ENCODE data around the gene TTC7B. TPM values are rescaled to one million over a fixed set of nuclear protein-coding genes. Genes with fewer than 3 reads are reported as not detected.

Gene TTC7B
- total and polyA plus RNA-seq, 2 donors (not counting 3 experiments of a cell fraction or from before 2014, with no cell fraction given), result 46.8 to 76.5 TPM

DNA sequence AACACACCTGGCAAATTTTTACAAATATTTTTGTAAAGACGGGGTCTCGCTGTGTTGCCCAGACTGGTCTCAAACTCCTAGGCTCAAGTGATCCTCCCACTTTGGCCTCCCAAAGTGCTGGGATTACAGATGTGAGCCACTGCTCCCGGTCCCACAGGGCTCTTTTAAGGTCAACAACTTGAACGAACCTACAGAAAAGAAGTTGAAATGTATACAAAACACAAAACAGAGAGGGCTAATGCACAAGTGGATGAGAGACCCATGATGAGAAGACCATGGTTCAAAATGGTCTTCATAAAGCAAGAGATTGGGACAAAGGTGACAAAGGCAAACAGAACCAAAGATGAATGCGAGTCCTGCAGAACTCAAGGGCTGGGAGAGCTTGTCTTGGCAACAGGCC is 328.0 kb downstream of the TTC7B start:
- ChIA-PET CTCF (no interaction called here), POLR2A (no interaction called here)
- H3K9ac ChIP-seq (replicated peaks; ENCODE audit: extremely low read depth, insufficient read depth, low read length), result no peak overlapping the region
- TF ChIP-seq, protein P1, sequence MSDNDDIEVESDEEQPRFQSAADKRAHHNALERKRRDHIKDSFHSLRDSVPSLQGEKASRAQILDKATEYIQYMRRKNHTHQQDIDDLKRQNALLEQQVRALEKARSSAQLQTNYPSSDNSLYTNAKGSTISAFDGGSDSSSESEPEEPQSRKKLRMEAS (IDR thresholded peaks at IDR 0.05; ENCODE audit: insufficient read depth, insufficient read length), result no peak
- TF ChIP-seq, protein P2, sequence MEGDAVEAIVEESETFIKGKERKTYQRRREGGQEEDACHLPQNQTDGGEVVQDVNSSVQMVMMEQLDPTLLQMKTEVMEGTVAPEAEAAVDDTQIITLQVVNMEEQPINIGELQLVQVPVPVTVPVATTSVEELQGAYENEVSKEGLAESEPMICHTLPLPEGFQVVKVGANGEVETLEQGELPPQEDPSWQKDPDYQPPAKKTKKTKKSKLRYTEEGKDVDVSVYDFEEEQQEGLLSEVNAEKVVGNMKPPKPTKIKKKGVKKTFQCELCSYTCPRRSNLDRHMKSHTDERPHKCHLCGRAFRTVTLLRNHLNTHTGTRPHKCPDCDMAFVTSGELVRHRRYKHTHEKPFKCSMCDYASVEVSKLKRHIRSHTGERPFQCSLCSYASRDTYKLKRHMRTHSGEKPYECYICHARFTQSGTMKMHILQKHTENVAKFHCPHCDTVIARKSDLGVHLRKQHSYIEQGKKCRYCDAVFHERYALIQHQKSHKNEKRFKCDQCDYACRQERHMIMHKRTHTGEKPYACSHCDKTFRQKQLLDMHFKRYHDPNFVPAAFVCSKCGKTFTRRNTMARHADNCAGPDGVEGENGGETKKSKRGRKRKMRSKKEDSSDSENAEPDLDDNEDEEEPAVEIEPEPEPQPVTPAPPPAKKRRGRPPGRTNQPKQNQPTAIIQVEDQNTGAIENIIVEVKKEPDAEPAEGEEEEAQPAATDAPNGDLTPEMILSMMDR (IDR thresholded peaks at IDR 0.05; ENCODE audit: extremely low read depth in 1 of 2, insufficient read depth in 1 of 2, low read depth in 1 of 2, low read length in 2 of 2), result no peak
- TF ChIP-seq MYC (IDR thresholded peaks at IDR 0.05; ENCODE audit: low read depth, low read length) (no peak), JUN (IDR thresholded peaks at IDR 0.05; ENCODE audit: borderline replicate concordance, insufficient read depth, insufficient read length, low read depth) (no peak), EZH2 (IDR thresholded peaks at IDR 0.05; ENCODE audit: borderline replicate concordance, low read depth, low read length, severe bottlenecking) (no peak), GATA2 (IDR thresholded peaks at IDR 0.05; ENCODE audit: insufficient read depth, insufficient read length, low read depth, low read length) (no peak), POLR2AphosphoS5 (IDR thresholded peaks at IDR 0.05; ENCODE audit: insufficient read depth, low read depth, low read length) (no peak), POLR2A (IDR thresholded peaks at IDR 0.05; ENCODE audit: low read depth, low read length) (no peak), FOS (IDR thresholded peaks at IDR 0.05; ENCODE audit: borderline replicate concordance, insufficient read depth, low read length) (no peak)
- no peaks in the 10 kb centered on the region for H3K79me2 ChIP-seq (ENCODE audit: control insufficient read depth, insufficient read depth, low read length)
- no peak overlapping the region for H3K4me3 ChIP-seq (replicated peaks in 1 of 3; ENCODE audit: insufficient read depth in 1 of 3, low read depth in 1 of 3, low read length in 3 of 3)
- H4K20me1 ChIP-seq (replicated peaks; ENCODE audit: control insufficient read depth, extremely low read depth, insufficient read depth, low read length), result no peaks in the 10 kb centered on the region
- dilution Hi-C loops (cut with MboI; ENCODE audit: extremely low pct_ligation_motif_present, low sequenced_read_pairs) (no loop called here), intact Hi-C loops (cut with micrococcal nuclease) (no loop called here)
- peaks cover 8% of the 10 kb centered on the region for H3K4me1 ChIP-seq (ENCODE audit: control insufficient read depth, extremely low read depth, insufficient read depth, low read length)
- BruUV-seq (replicated peaks), result no TSS peak
- DNase-seq (ENCODE audit: low read depth, low spot score), result no peak
- no peak overlapping the region for H2AFZ ChIP-seq (ENCODE audit: low read depth, low read length)
- no peak overlapping the region for H3K27ac ChIP-seq (ENCODE audit: insufficient read depth, low read depth, low read length)
- H3K9me3 ChIP-seq (replicated peaks; ENCODE audit: control insufficient read depth, insufficient read depth, low read length), result no peaks in the 10 kb centered on the region
- H3K9me1 ChIP-seq (replicated peaks; ENCODE audit: control insufficient read depth, extremely low read depth, insufficient read depth, low read length), result no peaks in the 10 kb centered on the region
- no peaks in the 10 kb centered on the region for H3K36me3 ChIP-seq (ENCODE audit: control insufficient read depth in 2 of 2, extremely low read depth in 1 of 2, insufficient read depth in 2 of 2, low read length in 2 of 2)
- no peak for FAIRE-seq
- H3K4me2 ChIP-seq (ENCODE audit: insufficient read depth, low read length), result no peak overlapping the region
- no peaks in the 10 kb centered on the region for H3K27me3 ChIP-seq (ENCODE audit: control insufficient read depth in 2 of 2, insufficient read depth in 2 of 2, low read length in 2 of 2)

Data from endothelial cell of umbilical vein (primary cell).